Spleen (tissue), 11 donors: ENCODE data around the gene GDF3. TPM values are rescaled to one million over a fixed set of nuclear protein-coding genes. Genes with fewer than 3 reads are reported as not detected.

Source experiments
- DNase-seq: peaks from one replicate; pipeline ENCODE4 v3.0.0-alpha.2; 2020
- H3K27ac ChIP-seq, 8 donors: fragments of 200-600 bp; sonication (generic) in 7 of 8; 1 replicate in 4 of 8; 2 replicates in 4 of 8; pipeline versions ENCODE4 v1.5.0 to v1.8.0; 2016 to 2021; ENCODE audit warnings: inconsistent platforms in 4 of 8, mild to moderate bottlenecking in 4 of 8, moderate library complexity in 1 of 8
- H3K27me3 ChIP-seq, 7 donors: fragments of 200-600 bp; sonication (generic) in 6 of 7; replicated peaks in 1 of 7; 1 replicate in 4 of 7; 2 replicates in 3 of 7; pipeline versions ENCODE4 v1.5.0 to v1.8.0; 2016 to 2021; ENCODE audit warnings: inconsistent platforms in 3 of 7, mild to moderate bottlenecking in 1 of 7
- H3K36me3 ChIP-seq, 6 donors: fragments of 200-600 bp; sonication (generic) in 5 of 6; 1 replicate in 4 of 6; 2 replicates in 2 of 6; pipeline versions ENCODE4 v1.5.0 to v1.8.0; 2016 to 2021; ENCODE audit warnings: inconsistent platforms in 2 of 6
- H3K4me1 ChIP-seq, 6 donors: fragments of 200-600 bp; sonication (generic) in 5 of 6; 1 replicate in 3 of 6; 2 replicates in 3 of 6; pipeline versions ENCODE4 v1.5.0 to v1.8.0; 2016 to 2021; ENCODE audit warnings: inconsistent platforms in 3 of 6
- H3K4me3 ChIP-seq, 8 donors: fragments of 200-600 bp; sonication (generic) in 7 of 8; 1 replicate in 4 of 8; 2 replicates in 4 of 8; pipeline versions ENCODE4 v1.5.0 to v1.8.0; 2016 to 2021; ENCODE audit warnings: inconsistent platforms in 4 of 8, mild to moderate bottlenecking in 4 of 8, moderate library complexity in 2 of 8
- H3K9me3 ChIP-seq, 8 donors: fragments of 200-600 bp; sonication (generic) in 7 of 8; 1 replicate in 4 of 8; 2 replicates in 4 of 8; pipeline versions ENCODE4 v1.5.0 to v1.8.0; 2016 to 2021; ENCODE audit warnings: inconsistent platforms in 4 of 8
- POLR2A ChIP-seq, 3 donors: fragments of 450-650 bp; IDR thresholded peaks; one replicate each; pipeline ENCODE4 v1.5.1; 2017; ENCODE audit warnings: antibody characterized with exemption in 3 of 3, mild to moderate bottlenecking in 1 of 3
- POLR2AphosphoS5 ChIP-seq, 3 donors: sonication (generic); formaldehyde crosslinking; IDR thresholded peaks; one replicate each; pipeline ENCODE4 v1.5.1; 2017; ENCODE audit warnings: antibody characterized with exemption in 3 of 3
- WGBS, 5 donors: extraction: QIAGEN DNeasy Blood & Tissue Kit in 3 of 5; methylation state at CpG; one replicate each; pipeline versions ENCODE4 v1.1.5 to v1.1.7; 2013 to 2018; 5-methylcytosine and 5-hydroxymethylcytosine counted together
- intact Hi-C: fragments of 100-400 bp; cut with DNase I; formaldehyde crosslinking; loops from one replicate; pipeline ENCODE4 v1.15.0; 2023; ENCODE audit warnings: low total_unique reads
- polyA plus RNA-seq, 3 donors: library from polyadenylated mRNA; stranded (reverse); fragments of 200-250 nt; gene quantifications; one replicate each; pipeline ENCODE4 v1.2.1, GENCODE V29; 2013
- total RNA-seq, 7 donors: library from RNA; depleted of rRNA in 3 of 7; stranded (reverse); fragments of >200 nt in 3 of 7; fragmentation: NEBNext Ultra II Directional in 4 of 7; extraction: Animal tissue kit (Norgen Biotek cat#: 25700) in 4 of 7; gene quantifications; one replicate each; pipeline versions ENCODE4 v1.1.0 to v1.2.1, GENCODE V29; 2016 to 2021
- TF ChIP-seq, protein P1 (sequence below), 11 experiments: fragments of 200-600 bp in 7 of 11; fragments of 450-650 bp in 4 of 11; sonication (generic) in 4 of 11; IDR thresholded peaks in 8 of 11; conservative IDR thresholded peaks in 3 of 11; 1 replicate in 7 of 11; 2 replicates in 4 of 11; pipeline versions ENCODE4 v1.4.0 to v1.8.0; 2016 to 2021; ENCODE audit warnings: antibody characterized with exemption in 11 of 11, inconsistent platforms in 4 of 11, mild to moderate bottlenecking in 1 of 11
- donor health status: healthy with polysubstance abuse.
- donor health status: DM: no; HTN: no; CAD: no; lungs with moderate emphysema.
- donor health status: DM: no; HTN: no; CAD: no.
- donor health status: Bipolar disorder and iron deficiency.
- donor health status: healthy.
- donor health status: DM: no; HTN: no; CAD: no.
- donor health status: DM: yes; HTN: yes; CAD: no.

GDF3 gene
- total and polyA plus RNA-seq, 10 donors: 0.10 to 1.7 (median 0.87) TPM; not detected in 1

DNA sequence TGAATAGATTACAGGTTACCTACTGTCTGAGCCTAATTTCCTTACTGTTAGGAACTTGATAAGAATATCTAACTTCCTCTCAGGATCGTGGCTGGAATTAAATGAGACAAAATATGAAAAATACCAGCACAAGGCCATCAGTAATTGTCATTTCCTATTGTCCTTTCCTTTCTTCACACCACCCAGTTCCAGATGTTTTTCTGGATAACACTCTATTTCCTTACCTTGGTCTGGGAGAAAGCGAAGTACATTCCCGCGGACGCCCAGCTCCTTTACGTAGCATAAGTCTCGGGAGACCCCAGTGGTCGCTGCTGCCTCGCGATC, 376 bp downstream of the GDF3 start:
- peaks cover 0 to 11% (median 0%) of the 10 kb centered on the region in 7 donors for H3K27me3 ChIP-seq
- intact Hi-C loops: no loop called here
- no peak for DNase-seq
- no peaks in the 10 kb centered on the region for H3K36me3 ChIP-seq
- WGBS, 5 donors: 10 to 19% (median 12%) methylated on average over 10 of the region's 10 CpGs
- peaks cover 0 to 29% (median 21%) of the 10 kb centered on the region in 6 donors for H3K4me1 ChIP-seq
- peak overlapping the region in 7 of 8 donors; percentile 39 to 73 (median 66) for H3K27ac ChIP-seq
- H3K4me3 ChIP-seq: peak overlapping the region in 2 of 8 donors; percentile 7 to 42
- no peaks in the 10 kb centered on the region for H3K9me3 ChIP-seq
- TF ChIP-seq POLR2AphosphoS5 (IDR thresholded peaks at IDR 0.05): peak in 1 of 3 donors; percentile 51
- TF ChIP-seq POLR2A (IDR thresholded peaks at IDR 0.05): no peak

GRCh38 chr12:7694556-7695236, 879 bp downstream of the GDF3 start:
- Histone ChIP-seq H3K36me3 (no peaks in the 10 kb centered on the region), H3K4me1 (peaks cover 0 to 29% (median 21%) of the 10 kb centered on the region in 6 donors), H3K27ac (peak overlapping the region in 5 of 8 donors; percentile 17 to 73 (median 57)), H3K27me3 (peaks cover 0 to 6% (median 0%) of the 10 kb centered on the region in 7 donors), H3K4me3 (no peak overlapping the region), H3K9me3 (no peaks in the 10 kb centered on the region)
- no peak for DNase-seq
- 57 to 68% (median 58%) methylated on average over 3 of the region's 3 CpGs for WGBS, 5 donors
- TF ChIP-seq POLR2A (IDR thresholded peaks at IDR 0.05): no peak
- no peak for TF ChIP-seq POLR2AphosphoS5 (IDR thresholded peaks at IDR 0.05)
- intact Hi-C loops: no loop called here

DNA sequence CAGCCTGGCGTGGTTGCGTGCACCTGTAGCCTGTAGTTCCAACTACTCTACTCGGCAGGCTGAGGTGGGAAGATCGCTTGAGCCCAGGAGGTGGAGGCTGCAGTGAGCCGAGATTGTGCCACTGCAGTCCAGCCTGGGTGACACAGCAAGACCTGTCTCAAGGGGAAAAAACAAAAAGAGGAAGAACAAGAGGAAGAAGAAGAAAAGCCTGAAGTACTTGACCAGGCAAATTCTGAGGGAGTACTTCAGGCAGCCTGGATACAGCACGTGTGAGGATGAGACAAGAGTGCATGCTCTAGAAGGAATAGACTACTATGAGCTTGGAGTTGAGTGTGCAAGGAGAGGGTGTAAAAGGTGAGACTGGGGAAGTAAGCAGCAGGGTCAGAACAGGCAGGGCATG, 1.8 kb downstream of the GDF3 start:
- TF ChIP-seq, protein P1, sequence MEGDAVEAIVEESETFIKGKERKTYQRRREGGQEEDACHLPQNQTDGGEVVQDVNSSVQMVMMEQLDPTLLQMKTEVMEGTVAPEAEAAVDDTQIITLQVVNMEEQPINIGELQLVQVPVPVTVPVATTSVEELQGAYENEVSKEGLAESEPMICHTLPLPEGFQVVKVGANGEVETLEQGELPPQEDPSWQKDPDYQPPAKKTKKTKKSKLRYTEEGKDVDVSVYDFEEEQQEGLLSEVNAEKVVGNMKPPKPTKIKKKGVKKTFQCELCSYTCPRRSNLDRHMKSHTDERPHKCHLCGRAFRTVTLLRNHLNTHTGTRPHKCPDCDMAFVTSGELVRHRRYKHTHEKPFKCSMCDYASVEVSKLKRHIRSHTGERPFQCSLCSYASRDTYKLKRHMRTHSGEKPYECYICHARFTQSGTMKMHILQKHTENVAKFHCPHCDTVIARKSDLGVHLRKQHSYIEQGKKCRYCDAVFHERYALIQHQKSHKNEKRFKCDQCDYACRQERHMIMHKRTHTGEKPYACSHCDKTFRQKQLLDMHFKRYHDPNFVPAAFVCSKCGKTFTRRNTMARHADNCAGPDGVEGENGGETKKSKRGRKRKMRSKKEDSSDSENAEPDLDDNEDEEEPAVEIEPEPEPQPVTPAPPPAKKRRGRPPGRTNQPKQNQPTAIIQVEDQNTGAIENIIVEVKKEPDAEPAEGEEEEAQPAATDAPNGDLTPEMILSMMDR (IDR thresholded peaks at IDR 0.05 in 8 of 11, conservative IDR thresholded peaks at IDR 0.05 in 3 of 11): no peak
- TF ChIP-seq POLR2A (IDR thresholded peaks at IDR 0.05) (no peak), POLR2AphosphoS5 (IDR thresholded peaks at IDR 0.05) (no peak)
- Histone ChIP-seq H3K4me3 (no peak overlapping the region), H3K36me3 (no peaks in the 10 kb centered on the region), H3K9me3 (no peaks in the 10 kb centered on the region), H3K4me1 (peaks cover 0 to 29% (median 21%) of the 10 kb centered on the region in 6 donors), H3K27ac (no peak overlapping the region), H3K27me3 (peaks cover 0 to 3% (median 0%) of the 10 kb centered on the region in 7 donors)
- no peak for DNase-seq
- WGBS, 5 donors: 26 to 53% (median 43%) methylated on average over 6 of the region's 6 CpGs
- intact Hi-C loops: no loop called here

DNA sequence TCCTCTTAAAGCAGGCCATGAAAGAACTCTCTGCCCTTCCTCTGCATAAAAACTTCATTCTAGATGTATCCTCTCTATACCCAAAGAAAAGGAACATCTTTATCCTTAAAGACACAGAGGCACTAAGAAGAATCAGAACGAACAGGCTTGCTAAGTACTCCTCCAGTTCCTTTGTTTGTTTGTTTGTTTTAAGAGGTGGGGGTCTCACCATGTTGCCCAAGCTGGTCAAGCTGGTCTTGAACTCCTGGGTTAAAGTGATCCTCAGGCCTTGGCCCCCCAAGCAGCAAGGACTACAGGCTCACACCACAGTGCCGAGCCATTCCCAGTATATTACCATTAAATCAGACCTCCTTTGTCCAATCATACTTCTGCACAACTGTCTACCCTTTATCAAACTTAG, 14.0 kb downstream of the GDF3 start:
- H3K9me3 ChIP-seq: no peaks in the 10 kb centered on the region
- DNase-seq: no peak
- intact Hi-C loops: no loop called here
- H3K4me1 ChIP-seq: peaks cover 0 to 20% (median 13%) of the 10 kb centered on the region in 6 donors
- peaks cover 0 to 3% (median 0%) of the 10 kb centered on the region in 7 donors for H3K27me3 ChIP-seq
- no peak for TF ChIP-seq POLR2AphosphoS5 (IDR thresholded peaks at IDR 0.05)
- TF ChIP-seq, protein P1 (IDR thresholded peaks at IDR 0.05 in 8 of 11, conservative IDR thresholded peaks at IDR 0.05 in 3 of 11): no peak
- no peak for TF ChIP-seq POLR2A (IDR thresholded peaks at IDR 0.05)
- H3K27ac ChIP-seq: no peak overlapping the region
- H3K4me3 ChIP-seq: no peak overlapping the region
- WGBS, 5 donors: 56 to 77% (median 76%) methylated on average over 2 of the region's 2 CpGs
- no peaks in the 10 kb centered on the region for H3K36me3 ChIP-seq

- Histone ChIP-seq H3K27ac (no peak overlapping the region), H3K9me3 (no peaks in the 10 kb centered on the region), H3K27me3 (peaks cover 0 to 7% (median 0%) of the 10 kb centered on the region in 7 donors), H3K4me1 (peaks cover 0 to 35% (median 22%) of the 10 kb centered on the region in 6 donors), H3K36me3 (no peaks in the 10 kb centered on the region), H3K4me3 (no peak overlapping the region)
- DNase-seq: no peak
- TF ChIP-seq, protein P1 (IDR thresholded peaks at IDR 0.05 in 8 of 11, conservative IDR thresholded peaks at IDR 0.05 in 3 of 11): no peak
- TF ChIP-seq POLR2AphosphoS5 (IDR thresholded peaks at IDR 0.05): no peak
- TF ChIP-seq POLR2A (IDR thresholded peaks at IDR 0.05): no peak
- intact Hi-C loops: no loop called here
- WGBS, 5 donors: 76 to 78% (median 77%) methylated on average over 9 of the region's 9 CpGs
Observed at GRCh38 chr12:7679251-7680045, 16.1 kb downstream of the GDF3 start.
